ENCODE results near the gene INTS7.

GRCh38 chr1:211896958-211897357 is 138.4 kb downstream of the INTS7 start:
- TF ChIP-seq POLR2A (IDR thresholded peaks at IDR 0.05) (no peak), CTCF (IDR thresholded peaks at IDR 0.05) (no peak)
